Esophagus muscularis mucosa (tissue), 4 donors: ENCODE measurements around the gene IL32. TPM values are rescaled to one million over a fixed set of nuclear protein-coding genes. Genes with fewer than 3 reads are reported as not detected.

Source experiments
- DNase-seq: peaks from one replicate; pipeline ENCODE4 v3.0.0-alpha.2; 2017; ENCODE audit errors: extremely low spot score
- H3K27ac ChIP-seq, 4 donors: fragments of 200-600 bp; sonication (generic); replicated peaks in 1 of 4; 1 replicate in 3 of 4; 2 replicates in 1 of 4; pipeline ENCODE4 v1.5.1; 2016 to 2019; ENCODE audit warnings: mild to moderate bottlenecking in 1 of 4
- H3K27me3 ChIP-seq, 4 donors: fragments of 200-600 bp; sonication (generic); one replicate each; pipeline versions ENCODE4 v1.5.1 to v1.6.0; 2016 to 2019
- H3K36me3 ChIP-seq, 4 donors: fragments of 200-600 bp; sonication (generic); one replicate each; pipeline ENCODE4 v1.5.1; 2016 to 2019
- H3K4me1 ChIP-seq, 4 donors: fragments of 200-600 bp; sonication (generic); one replicate each; pipeline ENCODE4 v1.5.1; 2016 to 2019
- H3K4me3 ChIP-seq, 4 donors: fragments of 200-600 bp; sonication (generic); 1 replicate in 2 of 4; 2 replicates in 2 of 4; pipeline ENCODE4 v1.5.1; 2016 to 2019; ENCODE audit warnings: mild to moderate bottlenecking in 4 of 4, moderate library complexity in 1 of 4
- H3K9me3 ChIP-seq, 4 donors: fragments of 200-600 bp; sonication (generic); 1 replicate in 3 of 4; 2 replicates in 1 of 4; pipeline ENCODE4 v1.5.1; 2016 to 2019
- CTCF ChIP-seq, 3 experiments: fragments of 200-600 bp in 2 of 3; fragments of 450-650 bp in 1 of 3; sonication (generic) in 2 of 3; IDR thresholded peaks; one replicate each; pipeline ENCODE4 v1.5.1; 2017 to 2019; ENCODE audit warnings: antibody characterized with exemption in 3 of 3, mild to moderate bottlenecking in 2 of 3, moderate library complexity in 1 of 3
- EP300 ChIP-seq: sonication (generic); formaldehyde crosslinking; IDR thresholded peaks from one replicate; pipeline ENCODE4 v1.6.1; 2017; ENCODE audit warnings: antibody characterized with exemption
- POLR2A ChIP-seq: fragments of 450-650 bp; IDR thresholded peaks from one replicate; pipeline ENCODE4 v1.6.1; 2017; ENCODE audit warnings: antibody characterized with exemption, moderate library complexity, mild to moderate bottlenecking, low read depth
- POLR2AphosphoS5 ChIP-seq, 2 donors: sonication (generic); formaldehyde crosslinking; IDR thresholded peaks; one replicate each; pipeline ENCODE4 v1.6.1; 2017; ENCODE audit warnings: antibody characterized with exemption in 2 of 2
- WGBS: methylation state at CpG from one replicate; pipeline ENCODE4 v1.1.5; 2018; 5-methylcytosine and 5-hydroxymethylcytosine counted together
- intact Hi-C: fragments of 100-400 bp; cut with DNase I; formaldehyde crosslinking; loops from one replicate; pipeline ENCODE4 v1.15.1; 2023
- total RNA-seq, 4 donors: library from RNA; depleted of rRNA; stranded (reverse); fragments of >200 nt; gene quantifications; one replicate each; pipeline versions ENCODE4 v1.1.0 to v1.2.1, GENCODE V29; 2016

The IL32 gene
- total RNA-seq, 4 donors from 2014 or later = 13.7 to 40.8 (median 31.2) TPM

- H3K9me3 ChIP-seq = no peaks in the 10 kb centered on the region
- peak overlapping the region; percentile 5 to 33 (median 22) for H3K4me3 ChIP-seq
- peak; percentile 96 for DNase-seq
- TF ChIP-seq CTCF (IDR thresholded peaks at IDR 0.05) (no peak), EP300 (no peak), POLR2AphosphoS5 (IDR thresholded peaks at IDR 0.05) (no peak), POLR2A (no peak)
- H3K36me3 ChIP-seq = no peaks in the 10 kb centered on the region
- 5% methylated on average over 28 of the region's 39 CpGs for WGBS
- H3K27ac ChIP-seq = no peak overlapping the region
- H3K27me3 ChIP-seq = peaks cover 0 to 67% (median 4%) of the 10 kb centered on the region in 4 donors
- intact Hi-C loops = no loop called here
- H3K4me1 ChIP-seq = peaks cover 13 to 31% (median 23%) of the 10 kb centered on the region in 4 donors
Observed at GRCh38 chr16:3099732-3100499, 34.5 kb downstream of the IL32 start.

DNA sequence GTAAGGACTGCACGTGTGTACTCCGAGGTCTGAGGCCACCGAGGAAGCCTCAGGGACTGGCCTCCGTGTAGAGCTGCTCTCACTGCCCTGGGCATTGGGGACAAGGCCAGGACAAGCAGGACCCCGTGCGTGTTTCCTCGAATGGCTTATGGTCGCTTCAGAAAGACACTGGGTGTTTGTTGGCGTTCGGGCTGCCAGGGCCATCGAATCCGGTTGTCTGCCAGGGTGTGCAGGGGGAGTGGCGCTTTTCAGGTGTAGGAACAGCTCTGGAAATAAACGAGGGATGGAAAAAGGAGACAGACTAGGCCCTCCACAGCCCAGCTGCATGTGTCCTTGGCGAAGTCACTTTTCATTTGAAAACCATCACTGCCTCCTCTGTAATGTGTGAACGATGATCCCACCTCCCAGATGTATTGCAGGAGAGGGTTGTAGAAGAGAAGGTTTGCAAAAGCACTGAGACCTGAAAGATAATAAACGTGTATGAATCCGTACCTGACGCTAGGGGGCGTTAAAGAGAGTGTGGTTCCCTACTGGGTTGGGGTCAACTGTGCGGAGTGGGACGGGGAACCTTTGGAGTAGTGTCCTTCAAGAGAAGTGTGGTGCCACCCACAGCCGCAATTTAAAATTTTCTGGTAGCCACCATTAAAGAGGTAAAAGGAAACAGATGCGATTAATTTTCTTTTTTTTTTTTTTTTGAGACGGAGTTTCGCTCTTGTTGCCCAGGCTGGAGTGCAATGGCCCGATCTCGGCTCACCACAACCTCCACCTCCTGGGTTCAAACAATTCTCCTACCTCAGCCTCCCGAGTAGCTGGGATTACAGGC lies 35.8 kb downstream of the IL32 start:
- Histone ChIP-seq H3K36me3 (no peaks in the 10 kb centered on the region), H3K4me3 (no peak overlapping the region), H3K27ac (peak overlapping the region in 3 of 4 donors; percentile 15 to 62 (median 54)), H3K9me3 (no peaks in the 10 kb centered on the region), H3K27me3 (peaks cover 0 to 55% (median 4%) of the 10 kb centered on the region in 4 donors), H3K4me1 (peaks cover 19 to 39% (median 27%) of the 10 kb centered on the region in 4 donors)
- intact Hi-C loops = no loop called here
- TF ChIP-seq EP300 = no peak
- TF ChIP-seq CTCF (IDR thresholded peaks at IDR 0.05) = peak in 2 of 3 experiments; percentile 3 to 46
- TF ChIP-seq POLR2AphosphoS5 (IDR thresholded peaks at IDR 0.05) = no peak
- no peak for TF ChIP-seq POLR2A
- WGBS = 61% methylated on average over 29 of the region's 29 CpGs
- no peak for DNase-seq

GRCh38 chr16:3101841-3102470 lies 36.5 kb downstream of the IL32 start:
- Histone ChIP-seq H3K27ac (peak overlapping the region in 3 of 4 donors; percentile 15 to 62 (median 54)), H3K27me3 (peaks cover 0 to 51% (median 4%) of the 10 kb centered on the region in 4 donors), H3K4me1 (peaks cover 22 to 45% (median 31%) of the 10 kb centered on the region in 4 donors), H3K9me3 (no peaks in the 10 kb centered on the region), H3K4me3 (no peak overlapping the region), H3K36me3 (no peaks in the 10 kb centered on the region)
- whole genome bisulfite sequencing = 62% methylated on average over 27 of the region's 27 CpGs
- no peak for TF ChIP-seq CTCF (IDR thresholded peaks at IDR 0.05)
- peak in 1 of 2 donors; percentile 15 for TF ChIP-seq POLR2AphosphoS5 (IDR thresholded peaks at IDR 0.05)
- no peak for DNase-seq
- intact Hi-C loops = no loop called here

DNA sequence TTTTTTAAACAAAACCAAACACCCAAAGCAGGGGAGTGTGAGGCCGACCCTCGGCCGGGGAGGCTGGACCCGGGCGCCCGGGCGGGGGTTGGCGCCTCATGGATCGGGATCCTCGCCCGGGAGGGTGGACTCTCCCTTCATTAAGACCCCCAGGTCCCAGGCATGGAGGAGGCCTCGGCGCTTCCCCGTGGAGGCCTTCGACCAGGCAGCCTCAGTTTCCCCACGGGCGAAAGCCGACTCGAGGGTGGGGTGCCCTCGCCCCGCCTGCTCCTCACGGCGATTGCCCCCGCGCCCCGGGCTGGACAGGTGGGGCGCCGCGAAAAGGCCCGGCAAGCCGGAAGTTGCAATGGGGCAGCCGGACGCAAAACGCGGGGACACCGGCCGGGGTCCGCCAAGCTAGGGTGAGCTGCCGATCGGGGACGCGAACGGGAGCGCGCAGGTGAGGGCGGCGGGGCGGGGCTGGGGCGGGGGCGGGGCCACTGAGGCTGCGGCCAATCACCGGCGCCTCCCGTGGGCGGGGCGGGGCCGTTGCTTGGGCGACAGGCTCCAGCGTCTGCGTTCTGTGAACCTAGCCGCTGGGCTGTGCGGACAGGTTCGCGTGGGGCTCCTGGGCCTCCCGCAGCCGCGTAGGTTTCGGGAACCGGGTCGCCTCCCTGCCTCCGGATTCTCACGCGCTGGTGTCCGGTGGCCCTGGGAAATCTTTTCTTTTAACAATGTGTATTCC lies 40.9 kb downstream of the IL32 start:
- H3K27ac ChIP-seq = peak overlapping the region; percentile 73 to 84 (median 78)
- no peaks in the 10 kb centered on the region for H3K9me3 ChIP-seq
- peak; percentile 98 for DNase-seq
- peak overlapping the region; percentile 63 to 67 (median 63) for H3K4me3 ChIP-seq
- no peaks in the 10 kb centered on the region for H3K36me3 ChIP-seq
- peaks cover 0 to 12% (median 0%) of the 10 kb centered on the region in 4 donors for H3K27me3 ChIP-seq
- intact Hi-C loops = no loop called here
- under 1% methylated on average over 18 of the region's 74 CpGs for WGBS
- peaks cover 14 to 32% (median 20%) of the 10 kb centered on the region in 4 donors for H3K4me1 ChIP-seq
- TF ChIP-seq CTCF (IDR thresholded peaks at IDR 0.05) (no peak), EP300 (no peak), POLR2AphosphoS5 (IDR thresholded peaks at IDR 0.05) (peak; percentile 76 to 81), POLR2A (no peak)
